ENCODE data around the gene MRPL9.
"Not testable (repeated sequence)": the region's sequence is repeated elsewhere in the genome, so short reads cannot be mapped to it uniquely, and the experiment has no call there.

MRPL9 gene

GRCh38 chr1:151782741-151783140, 19.4 kb upstream of the MRPL9 start:
- no peak for DNase-seq

DNA sequence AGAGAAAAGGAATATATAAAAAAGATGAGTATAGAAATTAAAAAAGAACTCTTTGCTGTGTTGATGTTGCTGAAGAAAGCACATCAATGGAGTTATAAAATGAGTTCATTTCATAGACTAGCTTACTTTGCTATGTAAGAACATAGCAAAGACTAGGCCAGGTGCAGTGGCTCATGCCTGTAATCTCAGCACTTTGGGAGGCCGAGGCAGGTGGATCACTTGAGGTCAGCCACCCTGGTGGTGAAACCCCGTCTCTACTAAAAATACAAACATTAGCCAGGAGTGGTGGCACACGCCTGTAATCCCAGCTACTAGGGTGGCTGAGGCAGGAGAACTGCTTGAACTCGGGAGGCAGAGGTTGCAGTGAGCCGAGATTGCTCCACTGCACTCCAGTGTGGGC, 18.7 kb upstream of the MRPL9 start:
- DNase-seq = not testable (repeated sequence)

DNA sequence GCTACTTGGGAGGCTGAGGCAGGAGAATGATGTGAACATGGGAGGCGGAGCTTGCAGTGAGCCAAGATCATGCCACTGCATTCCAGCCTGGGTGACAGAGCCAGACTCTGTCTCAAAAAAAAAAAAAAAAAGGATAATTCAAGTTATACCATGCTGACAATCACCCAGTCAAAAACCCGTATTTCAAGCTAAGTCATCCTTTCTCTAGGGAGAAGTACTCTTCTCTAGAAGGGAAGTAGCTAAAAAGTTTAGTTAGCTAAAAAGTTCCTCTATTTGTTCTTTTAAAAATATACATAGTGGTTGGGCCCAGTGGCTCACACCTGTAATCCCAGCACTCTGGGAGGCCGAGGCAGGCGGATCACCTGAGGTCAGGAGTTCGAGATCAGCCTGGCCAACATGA, 17.4 kb upstream of the MRPL9 start:
- DNase-seq = not testable (repeated sequence)

DNA sequence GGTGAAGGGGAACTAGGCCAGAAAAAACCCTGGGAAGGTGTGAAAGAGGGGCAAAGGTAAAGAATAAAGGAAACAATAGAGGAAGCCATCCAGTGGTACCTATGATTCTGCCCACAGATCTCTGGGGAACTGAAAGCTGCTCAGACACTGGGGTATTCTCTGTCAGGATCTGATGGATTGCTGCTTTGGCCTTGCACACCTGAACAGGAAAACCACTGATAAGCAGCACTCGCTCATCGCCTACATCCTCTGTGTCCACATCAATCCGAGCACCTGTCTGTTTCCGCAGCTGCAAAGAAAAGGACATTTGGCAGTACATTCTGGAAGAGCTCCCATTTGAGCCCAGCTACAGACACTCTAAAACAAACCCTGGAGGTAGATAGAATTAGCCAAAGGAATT, 16.6 kb upstream of the MRPL9 start:
- no peak for DNase-seq

- no peak for DNase-seq
These were observed 14.0 kb upstream of the MRPL9 start for GRCh38 chr1:151777317-151777716.

DNA sequence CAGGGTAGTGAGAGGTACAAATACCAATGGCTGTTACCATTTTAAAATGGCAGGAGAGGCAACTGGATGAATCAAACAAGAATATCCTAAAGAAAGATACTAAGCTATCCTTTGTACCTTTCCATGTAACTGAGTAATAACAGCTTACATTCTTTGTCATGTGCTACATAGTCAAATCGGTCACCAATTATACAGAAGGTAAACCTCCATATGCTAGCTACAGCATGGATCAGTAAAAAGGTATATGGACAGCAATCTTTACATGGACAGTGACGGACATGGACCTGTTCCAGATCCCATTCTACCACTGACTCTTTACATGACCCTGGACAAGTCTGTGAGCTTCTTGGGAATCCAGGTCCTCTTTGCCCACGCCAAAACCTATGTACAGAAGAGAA, 13.4 kb upstream of the MRPL9 start:
- DNase-seq = no peak

GRCh38 chr1:151775894-151776664, 12.8 kb upstream of the MRPL9 start:
- DNase-seq = no peak

- no peak for DNase-seq
These were observed 11.1 kb upstream of the MRPL9 start for GRCh38 chr1:151774256-151774922.

GRCh38 chr1:151773702-151774101, 10.4 kb upstream of the MRPL9 start:
- no peak for DNase-seq

- not testable (repeated sequence) for DNase-seq
These were observed 6.0 kb upstream of the MRPL9 start for GRCh38 chr1:151769270-151769669.

DNA sequence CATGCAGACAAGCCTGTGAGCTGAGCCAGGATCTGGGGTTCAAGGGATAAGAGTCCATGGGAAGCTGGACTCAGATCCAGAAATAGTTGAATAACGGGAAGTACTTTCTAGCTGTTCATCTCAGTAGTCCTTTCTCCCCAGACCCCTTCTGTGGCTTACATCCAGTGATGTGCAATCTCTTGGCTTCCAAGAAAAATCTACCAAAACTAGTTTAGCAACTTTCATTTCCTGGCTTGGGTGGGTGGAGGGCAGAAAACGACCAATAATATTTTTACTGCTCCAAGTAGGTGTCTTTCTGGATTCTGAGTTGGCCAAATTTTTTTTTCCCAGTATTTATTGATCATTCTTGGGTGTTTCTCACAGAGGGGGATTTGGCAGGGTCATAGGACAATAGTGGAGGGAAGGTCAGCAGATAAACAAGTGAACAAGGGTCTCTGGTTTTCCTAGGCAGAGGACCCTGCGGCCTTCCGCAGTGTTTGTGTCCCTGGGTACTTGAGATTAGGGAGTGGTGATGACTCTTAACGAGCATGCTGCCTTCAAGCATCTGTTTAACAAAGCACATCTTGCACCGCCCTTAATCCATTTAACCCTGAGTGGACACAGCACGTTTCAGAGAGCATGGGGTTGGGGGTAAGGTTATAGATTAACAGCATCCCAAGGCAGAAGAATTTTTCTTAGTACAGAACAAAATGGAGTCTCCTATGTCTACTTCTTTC, 5.2 kb upstream of the MRPL9 start:
- not testable (repeated sequence) for DNase-seq

DNA sequence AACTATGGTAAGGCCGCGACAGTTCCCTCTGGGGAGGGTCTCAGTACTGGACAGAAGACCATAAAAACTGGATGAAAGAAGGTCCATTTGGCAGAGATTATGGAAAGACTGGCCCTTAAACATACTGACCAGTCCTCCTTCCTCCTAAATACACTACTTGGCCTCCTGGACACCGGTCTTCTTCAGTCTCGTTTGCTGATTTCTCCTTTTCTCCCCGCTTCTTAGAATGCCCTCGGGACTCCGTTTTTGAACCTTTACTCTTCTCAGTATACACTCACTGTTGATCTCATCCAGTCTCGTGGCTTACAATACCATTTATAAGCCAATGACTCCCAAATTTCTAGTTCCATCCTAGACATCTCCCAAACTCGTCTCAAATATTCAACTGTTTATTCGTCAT, 694 bp upstream of the MRPL9 start:
- DNase-seq = no peak

DNA sequence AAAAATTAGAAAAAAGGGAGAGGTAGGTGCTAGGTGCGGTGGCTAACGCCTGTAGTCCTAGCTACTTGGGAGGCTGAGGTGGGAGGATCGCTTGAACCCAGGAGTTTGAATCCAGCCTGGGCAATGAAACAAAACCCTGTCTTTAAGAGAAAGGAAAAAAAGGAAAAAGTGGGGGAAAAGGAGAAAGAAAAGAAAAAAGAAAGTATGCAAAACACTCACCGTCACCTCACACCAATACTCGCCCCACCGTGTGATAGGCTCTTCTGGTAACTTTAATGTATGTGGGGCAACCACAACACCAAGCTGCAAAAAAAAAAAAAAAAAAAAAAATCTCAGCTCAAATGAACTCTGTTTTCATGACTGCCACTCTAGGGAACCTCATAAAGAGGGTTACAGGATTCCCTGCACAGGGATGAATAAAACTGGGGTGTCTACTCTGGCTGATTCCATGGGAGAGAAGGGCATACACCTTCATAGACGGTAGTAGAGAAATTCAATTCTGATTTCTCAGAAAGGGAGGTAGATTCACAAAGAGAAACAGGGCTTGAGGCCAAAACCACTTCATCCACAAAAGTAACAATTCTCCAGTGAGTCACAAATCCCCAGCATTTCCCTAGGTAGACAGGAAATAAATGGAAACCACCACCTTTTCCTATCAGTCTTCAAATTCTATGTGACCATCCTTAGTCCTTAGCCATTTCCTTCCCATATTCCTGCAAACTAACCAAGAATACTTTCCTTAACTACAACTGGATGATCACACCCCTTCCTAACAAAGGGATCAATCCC, 2.5 kb downstream of the MRPL9 start:
- DNase-seq = no peak

DNA sequence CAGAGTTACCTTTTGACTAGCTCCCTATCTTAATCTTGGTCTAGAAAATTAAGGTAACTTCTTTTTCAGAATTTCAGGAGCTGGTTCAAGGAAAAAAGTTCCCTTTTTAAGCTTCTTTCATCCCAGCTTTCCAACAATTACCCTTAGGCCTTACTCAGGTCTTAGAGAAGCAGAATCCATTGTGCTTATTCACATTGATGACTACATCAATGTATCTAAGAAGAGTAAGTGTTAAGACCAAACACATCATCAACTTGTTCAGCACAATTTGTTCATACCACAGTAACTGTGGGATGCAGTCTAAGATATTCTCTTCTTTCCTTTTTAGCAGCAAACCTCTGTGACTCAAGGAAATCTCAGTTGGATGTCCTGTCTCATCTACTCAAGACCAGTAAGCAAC, 4.1 kb downstream of the MRPL9 start:
- no peak for DNase-seq

DNA sequence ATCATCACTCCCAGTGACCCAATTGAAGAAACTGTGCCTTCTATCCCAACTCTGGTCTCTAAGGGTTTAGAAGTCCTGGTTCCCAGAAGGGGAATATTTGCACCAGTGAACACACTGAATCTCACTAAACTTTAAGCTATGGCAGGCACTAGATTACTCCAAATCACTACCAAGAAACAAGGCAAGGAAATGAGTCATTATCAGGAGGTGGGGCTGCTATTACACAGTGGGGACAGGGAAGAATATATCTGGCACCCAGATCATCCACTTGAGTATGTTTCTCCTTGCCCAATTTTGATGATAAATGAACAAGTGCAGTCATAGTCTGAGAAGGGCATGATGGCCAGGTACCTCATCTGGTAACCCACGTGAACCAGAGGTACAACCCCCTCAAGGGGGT, 7.0 kb downstream of the MRPL9 start:
- no peak for DNase-seq

DNA sequence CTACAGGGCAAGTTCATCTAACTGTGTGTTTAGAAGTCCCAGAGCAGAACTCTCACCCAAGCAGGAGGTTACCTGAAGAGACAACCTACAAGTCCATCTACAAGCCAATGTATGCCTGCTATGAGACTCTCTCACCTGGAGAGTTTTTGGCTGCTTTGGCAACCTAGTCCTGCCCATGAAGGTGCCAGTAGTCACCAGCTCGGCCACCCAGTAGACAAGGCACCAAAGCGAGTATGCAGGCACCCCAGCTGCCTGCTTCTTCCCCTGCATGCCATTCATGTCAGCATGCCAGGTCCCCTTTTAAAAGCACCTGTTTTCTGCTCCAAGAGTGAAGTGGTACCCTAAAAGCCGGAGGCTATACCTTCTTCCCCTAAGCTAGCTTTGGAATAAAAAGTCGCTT, 21.8 kb downstream of the MRPL9 start:
- DNase-seq = no peak

- no peak for DNase-seq
These were observed 23.5 kb downstream of the MRPL9 start for GRCh38 chr1:151739590-151740355.

GRCh38 chr1:151737479-151737878, 25.8 kb downstream of the MRPL9 start:
- DNase-seq = no peak

DNA sequence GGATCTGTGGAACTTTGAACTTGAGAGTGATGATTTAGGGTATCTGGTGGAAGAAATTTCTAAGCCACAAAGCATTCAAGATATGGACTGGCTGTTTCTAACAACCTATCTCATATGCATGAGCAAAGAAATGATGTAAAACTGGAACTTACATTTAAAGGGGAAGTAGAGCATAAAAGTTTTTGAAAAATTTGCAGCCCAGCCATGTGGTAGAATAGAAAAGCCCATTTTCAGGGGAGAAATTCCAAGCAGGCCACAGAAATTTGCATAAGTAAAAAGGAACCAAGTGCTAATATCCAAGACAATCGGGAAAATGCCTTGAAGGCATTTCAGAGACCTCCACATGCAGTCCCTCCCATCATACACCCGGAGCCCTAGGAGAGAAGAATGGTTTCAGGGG, 26.3 kb downstream of the MRPL9 start:
- no peak for DNase-seq

DNA sequence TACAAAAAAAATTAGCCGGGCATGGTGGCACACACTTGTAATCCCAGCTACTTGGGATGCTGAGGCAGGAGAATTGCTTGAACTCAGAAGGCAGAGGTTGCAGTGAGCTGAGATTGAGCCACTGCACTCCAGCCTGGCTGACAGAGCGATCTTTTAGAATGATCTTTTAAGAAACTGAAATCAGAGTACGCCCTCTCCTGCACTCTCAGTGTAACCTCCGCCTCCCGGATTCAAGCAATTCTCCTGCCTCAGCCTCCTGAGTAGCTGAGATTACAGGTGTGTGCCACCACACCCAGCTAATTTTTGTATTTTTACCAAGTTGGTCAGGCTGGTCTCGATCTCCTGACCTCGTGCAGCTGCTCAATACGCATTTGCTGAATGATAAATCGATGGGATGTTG, 29.3 kb downstream of the MRPL9 start:
- not testable (repeated sequence) for DNase-seq

- no peak for DNase-seq
These were observed 30.2 kb downstream of the MRPL9 start for GRCh38 chr1:151733126-151733525.

GRCh38 chr1:151729966-151730291, 33.4 kb downstream of the MRPL9 start:
- no peak for DNase-seq
